ENCODE data around the gene ACTN3.

The ACTN3 gene

DNA sequence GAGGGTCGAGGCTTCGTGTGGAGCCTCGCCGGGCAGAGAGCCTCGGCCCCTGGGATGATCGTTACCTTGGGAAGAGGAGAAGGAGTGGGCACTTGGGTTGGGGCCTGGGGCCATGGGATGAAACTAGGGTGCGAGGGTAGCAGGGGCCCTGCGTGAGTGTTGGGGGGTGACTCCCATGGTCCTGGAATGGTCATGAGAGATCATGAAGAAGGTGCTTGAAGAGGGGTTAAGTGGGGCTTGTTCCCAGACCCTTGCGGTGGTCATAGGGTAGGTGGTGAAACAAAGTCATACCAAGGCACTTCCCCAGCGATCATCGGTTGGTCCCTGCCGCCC, 46.6 kb downstream of the ACTN3 start:
- H3K4me3 ChIP-seq (ENCODE audit: low read depth, low read length, poor library complexity, severe bottlenecking): peak overlapping the region; percentile 71

DNA sequence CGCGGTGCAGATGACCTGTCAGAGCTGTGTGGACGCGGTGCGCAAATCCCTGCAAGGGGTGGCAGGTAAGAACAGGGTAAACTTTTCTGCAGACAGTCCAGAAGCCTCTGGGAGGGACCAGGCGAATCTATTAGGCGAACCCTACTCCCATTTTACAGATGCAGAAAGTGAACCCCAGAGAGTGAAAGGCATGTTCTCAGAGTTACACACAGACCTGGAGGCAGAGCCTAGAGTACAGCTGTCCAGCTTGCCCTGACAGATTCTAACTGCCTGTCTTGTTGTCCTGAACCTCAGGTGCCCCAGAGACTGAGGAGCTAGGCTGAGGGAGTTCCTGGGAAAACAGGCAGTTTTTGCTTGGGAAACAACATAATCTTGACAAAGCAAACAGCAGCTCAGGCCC, 46.9 kb downstream of the ACTN3 start:
- Histone ChIP-seq H2AFZ (ENCODE audit: low read length) (no peak overlapping the region), H3K27ac (ENCODE audit: low read depth, low read length, poor library complexity, severe bottlenecking) (no peak overlapping the region), H3K4me2 (ENCODE audit: low read length) (peak overlapping the region; percentile 93)

More for the DNA sequence above, 46.6 kb downstream of the ACTN3 start:
- Histone ChIP-seq H3K4me1 (ENCODE audit: insufficient read depth, low read length, severe bottlenecking) (peaks cover 35% of the 10 kb centered on the region), H3K27me3 (ENCODE audit: insufficient read depth, low read length) (peaks cover 4% of the 10 kb centered on the region; the same call in 1 of the 2 replicates), H3K9me3 (ENCODE audit: low read length) (no peaks in the 10 kb centered on the region), H3F3A (ENCODE audit: insufficient read depth, low read length) (no peaks in the 10 kb centered on the region), H2AFZ (ENCODE audit: low read length) (no peak overlapping the region), H3K27ac (ENCODE audit: low read depth, low read length, poor library complexity, severe bottlenecking) (peak overlapping the region; percentile 44), H3K79me2 (ENCODE audit: insufficient read depth, low read length) (no peaks in the 10 kb centered on the region), H3K9ac (ENCODE audit: low read length) (peak overlapping the region; percentile 79), H3K4me2 (ENCODE audit: low read length) (peak overlapping the region; percentile 93), H3K9me2 (ENCODE audit: low read depth, low read length) (no peaks in the 10 kb centered on the region), H4K20me1 (ENCODE audit: insufficient read depth, low read length) (no peaks in the 10 kb centered on the region), H3K36me3 (ENCODE audit: insufficient read depth, low read length) (no peaks in the 10 kb centered on the region; the same call in 1 of the 2 replicates)
- TF ChIP-seq, protein P1, sequence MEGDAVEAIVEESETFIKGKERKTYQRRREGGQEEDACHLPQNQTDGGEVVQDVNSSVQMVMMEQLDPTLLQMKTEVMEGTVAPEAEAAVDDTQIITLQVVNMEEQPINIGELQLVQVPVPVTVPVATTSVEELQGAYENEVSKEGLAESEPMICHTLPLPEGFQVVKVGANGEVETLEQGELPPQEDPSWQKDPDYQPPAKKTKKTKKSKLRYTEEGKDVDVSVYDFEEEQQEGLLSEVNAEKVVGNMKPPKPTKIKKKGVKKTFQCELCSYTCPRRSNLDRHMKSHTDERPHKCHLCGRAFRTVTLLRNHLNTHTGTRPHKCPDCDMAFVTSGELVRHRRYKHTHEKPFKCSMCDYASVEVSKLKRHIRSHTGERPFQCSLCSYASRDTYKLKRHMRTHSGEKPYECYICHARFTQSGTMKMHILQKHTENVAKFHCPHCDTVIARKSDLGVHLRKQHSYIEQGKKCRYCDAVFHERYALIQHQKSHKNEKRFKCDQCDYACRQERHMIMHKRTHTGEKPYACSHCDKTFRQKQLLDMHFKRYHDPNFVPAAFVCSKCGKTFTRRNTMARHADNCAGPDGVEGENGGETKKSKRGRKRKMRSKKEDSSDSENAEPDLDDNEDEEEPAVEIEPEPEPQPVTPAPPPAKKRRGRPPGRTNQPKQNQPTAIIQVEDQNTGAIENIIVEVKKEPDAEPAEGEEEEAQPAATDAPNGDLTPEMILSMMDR (IDR thresholded peaks at IDR 0.05; ENCODE audit: low read length): no peak
- no peak for TF ChIP-seq EZH2 (IDR thresholded peaks at IDR 0.05; ENCODE audit: borderline replicate concordance, low read length)

DNA sequence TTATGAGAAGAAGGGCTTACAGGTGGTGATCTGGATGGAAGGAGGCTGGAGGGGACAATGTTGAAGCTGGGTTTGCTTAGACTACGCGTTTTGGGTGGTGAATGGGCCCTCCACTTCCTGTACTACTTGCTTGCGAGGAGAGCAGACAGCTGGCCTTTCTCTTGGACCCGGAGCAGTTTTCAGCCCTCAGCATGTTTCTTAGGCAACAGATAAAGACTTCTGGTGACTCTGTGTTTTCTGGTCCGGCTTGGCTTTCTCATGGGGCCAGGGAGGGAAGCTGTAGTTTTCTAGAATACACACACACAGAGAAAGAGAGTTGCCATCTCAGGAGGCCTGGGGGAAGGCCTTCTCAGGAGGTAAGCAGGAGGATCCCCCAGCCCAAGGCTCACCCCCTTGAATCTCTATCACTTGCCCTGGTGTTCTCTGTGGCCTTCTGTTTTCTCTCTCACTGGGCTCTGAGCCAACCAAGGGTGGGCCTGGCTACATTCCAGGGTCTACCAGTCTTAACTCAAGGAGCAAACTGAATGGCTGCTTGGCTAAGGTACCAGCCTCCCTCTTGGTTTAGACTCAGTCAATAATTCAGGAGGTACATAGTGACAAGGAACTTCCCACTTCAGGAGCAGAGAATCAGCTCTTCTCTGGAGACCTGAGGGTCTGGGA, 48.7 kb downstream of the ACTN3 start:
- Histone ChIP-seq H3K27ac (ENCODE audit: low read depth, low read length, poor library complexity, severe bottlenecking) (peak overlapping the region; percentile 51), H3K27me3 (ENCODE audit: insufficient read depth, low read length) (peaks cover under 1% of the 10 kb centered on the region; the same call in 1 of the 2 replicates), H4K20me1 (ENCODE audit: insufficient read depth, low read length) (no peaks in the 10 kb centered on the region), H3F3A (ENCODE audit: insufficient read depth, low read length) (no peaks in the 10 kb centered on the region), H2AFZ (ENCODE audit: low read length) (no peak overlapping the region), H3K36me3 (ENCODE audit: insufficient read depth, low read length) (peaks cover 6% of the 10 kb centered on the region), H3K9me3 (ENCODE audit: low read length) (no peaks in the 10 kb centered on the region), H3K79me2 (ENCODE audit: insufficient read depth, low read length) (no peaks in the 10 kb centered on the region), H3K4me1 (ENCODE audit: insufficient read depth, low read length, severe bottlenecking) (peaks cover 35% of the 10 kb centered on the region), H3K4me3 (ENCODE audit: low read depth, low read length, poor library complexity, severe bottlenecking) (peak overlapping the region; percentile 35), H3K9ac (ENCODE audit: low read length) (peak overlapping the region; percentile 32; the same call in 1 of the 2 replicates), H3K4me2 (ENCODE audit: low read length) (peak overlapping the region; percentile 47), H3K9me2 (ENCODE audit: low read depth, low read length) (no peaks in the 10 kb centered on the region)
- TF ChIP-seq, protein P1 (IDR thresholded peaks at IDR 0.05; ENCODE audit: low read length): no peak
- no peak for TF ChIP-seq EZH2 (IDR thresholded peaks at IDR 0.05; ENCODE audit: borderline replicate concordance, low read length)

More for the DNA sequence above, 46.9 kb downstream of the ACTN3 start:
- Histone ChIP-seq H4K20me1 (ENCODE audit: insufficient read depth, low read length) (no peaks in the 10 kb centered on the region), H3K9me3 (ENCODE audit: low read length) (no peaks in the 10 kb centered on the region), H3K4me3 (ENCODE audit: low read depth, low read length, poor library complexity, severe bottlenecking) (peak overlapping the region; percentile 71), H3K27me3 (ENCODE audit: insufficient read depth, low read length) (peaks cover 4% of the 10 kb centered on the region; the same call in 1 of the 2 replicates), H3F3A (ENCODE audit: insufficient read depth, low read length) (no peaks in the 10 kb centered on the region), H3K9me2 (ENCODE audit: low read depth, low read length) (no peaks in the 10 kb centered on the region), H3K9ac (ENCODE audit: low read length) (peak overlapping the region; percentile 79), H3K4me1 (ENCODE audit: insufficient read depth, low read length, severe bottlenecking) (peaks cover 35% of the 10 kb centered on the region), H3K79me2 (ENCODE audit: insufficient read depth, low read length) (no peaks in the 10 kb centered on the region), H3K36me3 (ENCODE audit: insufficient read depth, low read length) (no peaks in the 10 kb centered on the region; the same call in 1 of the 2 replicates)
- TF ChIP-seq, protein P1 (IDR thresholded peaks at IDR 0.05; ENCODE audit: low read length): no peak
- no peak for TF ChIP-seq EZH2 (IDR thresholded peaks at IDR 0.05; ENCODE audit: borderline replicate concordance, low read length)

Data from OCI-LY1 (cell line).